ENCODE results near the gene RNF8. TPM values are rescaled to one million over a fixed set of nuclear protein-coding genes. Genes with fewer than 3 reads are reported as not detected.

Gene RNF8
- total RNA-seq, 1 donor from 2014 or later: 22.4 TPM

DNA sequence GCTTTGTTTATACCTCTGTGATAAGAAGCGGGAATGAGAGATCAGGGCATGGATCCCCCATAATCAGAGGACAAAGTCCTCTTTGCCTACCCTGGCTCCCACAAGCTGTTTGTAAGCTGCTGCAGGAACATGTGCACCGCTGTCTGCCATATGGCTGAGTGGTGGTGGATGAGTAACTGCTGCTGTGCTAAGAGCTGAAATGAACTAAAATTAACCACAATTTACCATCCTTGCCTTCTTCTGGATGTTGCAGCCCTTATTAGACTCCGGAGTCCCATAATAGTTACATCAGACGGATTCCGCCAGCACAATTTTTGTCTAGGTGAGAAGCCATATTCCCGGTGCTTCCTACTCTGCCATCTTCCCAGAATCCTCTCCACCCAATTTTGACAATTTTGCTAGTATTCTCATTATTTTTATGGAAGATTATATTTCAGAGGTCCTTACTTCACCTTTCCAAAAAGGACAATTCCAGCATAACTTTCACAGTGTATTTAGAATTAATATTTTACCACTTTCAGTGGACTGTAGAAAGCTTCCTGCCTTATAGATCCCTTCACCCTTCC is 73.2 kb downstream of the RNF8 start:
- Mint-ChIP-seq H3K9me3 (ENCODE audit: unreplicated experiment) (peaks cover 31% of the 10 kb centered on the region), H3K36me3 (ENCODE audit: low read depth, unreplicated experiment) (no peaks in the 10 kb centered on the region), H3K4me1 (ENCODE audit: low read depth, unreplicated experiment) (no peaks in the 10 kb centered on the region), H3K27ac (ENCODE audit: unreplicated experiment) (no peak overlapping the region), H3K27me3 (ENCODE audit: low read depth, unreplicated experiment) (no peaks in the 10 kb centered on the region), H3K4me3 (ENCODE audit: unreplicated experiment) (no peak overlapping the region)
- DNase-seq (ENCODE audit: low read depth): no peak
- Histone ChIP-seq H3K4me1 (ENCODE audit: insufficient read depth, low read length) (no peaks in the 10 kb centered on the region), H3K36me3 (ENCODE audit: insufficient read depth, low read length) (no peaks in the 10 kb centered on the region), H3K79me2 (ENCODE audit: insufficient read depth, low read length) (no peaks in the 10 kb centered on the region), H4K20me1 (ENCODE audit: insufficient read depth, low read length) (no peaks in the 10 kb centered on the region), H3K4me3 (ENCODE audit: insufficient read depth, low read depth, low read length) (no peak overlapping the region), H3K9me3 (ENCODE audit: insufficient read depth, low read depth, low read length) (no peaks in the 10 kb centered on the region), H3K27ac (ENCODE audit: low read depth, low read length) (no peak overlapping the region), H2AFZ (ENCODE audit: low read depth, low read length) (no peak overlapping the region), H3K27me3 (ENCODE audit: insufficient read depth, low read length) (peaks cover 2% of the 10 kb centered on the region), H3K4me2 (ENCODE audit: low read length) (no peak overlapping the region), H3K9ac (ENCODE audit: low read length) (no peak overlapping the region)
- FAIRE-seq: no peak
- TF ChIP-seq EZH2 (IDR thresholded peaks at IDR 0.05; ENCODE audit: insufficient read depth, low read length): no peak
- TF ChIP-seq, protein P1, sequence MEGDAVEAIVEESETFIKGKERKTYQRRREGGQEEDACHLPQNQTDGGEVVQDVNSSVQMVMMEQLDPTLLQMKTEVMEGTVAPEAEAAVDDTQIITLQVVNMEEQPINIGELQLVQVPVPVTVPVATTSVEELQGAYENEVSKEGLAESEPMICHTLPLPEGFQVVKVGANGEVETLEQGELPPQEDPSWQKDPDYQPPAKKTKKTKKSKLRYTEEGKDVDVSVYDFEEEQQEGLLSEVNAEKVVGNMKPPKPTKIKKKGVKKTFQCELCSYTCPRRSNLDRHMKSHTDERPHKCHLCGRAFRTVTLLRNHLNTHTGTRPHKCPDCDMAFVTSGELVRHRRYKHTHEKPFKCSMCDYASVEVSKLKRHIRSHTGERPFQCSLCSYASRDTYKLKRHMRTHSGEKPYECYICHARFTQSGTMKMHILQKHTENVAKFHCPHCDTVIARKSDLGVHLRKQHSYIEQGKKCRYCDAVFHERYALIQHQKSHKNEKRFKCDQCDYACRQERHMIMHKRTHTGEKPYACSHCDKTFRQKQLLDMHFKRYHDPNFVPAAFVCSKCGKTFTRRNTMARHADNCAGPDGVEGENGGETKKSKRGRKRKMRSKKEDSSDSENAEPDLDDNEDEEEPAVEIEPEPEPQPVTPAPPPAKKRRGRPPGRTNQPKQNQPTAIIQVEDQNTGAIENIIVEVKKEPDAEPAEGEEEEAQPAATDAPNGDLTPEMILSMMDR (IDR thresholded peaks at IDR 0.05; ENCODE audit: insufficient read depth, low read depth, low read length): no peak

DNA sequence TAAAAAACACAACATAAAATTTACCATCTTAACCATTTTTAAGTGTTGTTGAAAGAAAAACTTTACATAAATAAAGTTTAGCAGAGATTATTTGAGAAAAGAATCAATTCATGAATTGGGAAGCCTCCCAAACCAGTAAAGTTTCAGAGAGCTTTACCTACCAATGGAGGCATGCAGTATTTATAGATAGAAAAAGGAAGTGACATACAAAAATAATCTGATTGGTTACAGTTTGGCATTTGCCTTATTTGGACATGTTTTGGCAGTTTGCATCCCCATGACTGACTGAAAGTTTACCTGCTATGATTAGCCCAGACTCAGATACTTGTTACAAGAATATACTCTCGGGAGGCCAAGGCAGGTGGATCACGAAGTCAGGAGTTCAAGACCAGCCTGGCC is 75.6 kb downstream of the RNF8 start:
- no peak overlapping the region for H3K27ac Mint-ChIP-seq (ENCODE audit: unreplicated experiment)
- H3K27me3 Mint-ChIP-seq (ENCODE audit: low read depth, unreplicated experiment): no peaks in the 10 kb centered on the region
- Histone ChIP-seq H2AFZ (ENCODE audit: low read depth, low read length) (no peak overlapping the region), H3K4me3 (ENCODE audit: insufficient read depth, low read depth, low read length) (no peak overlapping the region), H3K79me2 (ENCODE audit: insufficient read depth, low read length) (peaks cover 11% of the 10 kb centered on the region), H3K9ac (ENCODE audit: low read length) (no peak overlapping the region), H3K27ac (ENCODE audit: low read depth, low read length) (no peak overlapping the region), H3K9me3 (ENCODE audit: insufficient read depth, low read depth, low read length) (no peaks in the 10 kb centered on the region), H3K27me3 (ENCODE audit: insufficient read depth, low read length) (peaks cover 2% of the 10 kb centered on the region), H4K20me1 (ENCODE audit: insufficient read depth, low read length) (no peaks in the 10 kb centered on the region), H3K4me2 (ENCODE audit: low read length) (no peak overlapping the region), H3K36me3 (ENCODE audit: insufficient read depth, low read length) (no peaks in the 10 kb centered on the region), H3K4me1 (ENCODE audit: insufficient read depth, low read length) (peaks cover 8% of the 10 kb centered on the region)
- no peaks in the 10 kb centered on the region for H3K36me3 Mint-ChIP-seq (ENCODE audit: low read depth, unreplicated experiment)
- peaks cover 28% of the 10 kb centered on the region for H3K9me3 Mint-ChIP-seq (ENCODE audit: unreplicated experiment)
- FAIRE-seq (no peak), DNase-seq (ENCODE audit: low read depth) (no peak)
- H3K4me1 Mint-ChIP-seq (ENCODE audit: low read depth, unreplicated experiment): peaks cover 4% of the 10 kb centered on the region
- no peak overlapping the region for H3K4me3 Mint-ChIP-seq (ENCODE audit: unreplicated experiment)
- no peak for TF ChIP-seq EZH2 (IDR thresholded peaks at IDR 0.05; ENCODE audit: insufficient read depth, low read length)
- TF ChIP-seq, protein P1 (IDR thresholded peaks at IDR 0.05; ENCODE audit: insufficient read depth, low read depth, low read length): no peak

DNA sequence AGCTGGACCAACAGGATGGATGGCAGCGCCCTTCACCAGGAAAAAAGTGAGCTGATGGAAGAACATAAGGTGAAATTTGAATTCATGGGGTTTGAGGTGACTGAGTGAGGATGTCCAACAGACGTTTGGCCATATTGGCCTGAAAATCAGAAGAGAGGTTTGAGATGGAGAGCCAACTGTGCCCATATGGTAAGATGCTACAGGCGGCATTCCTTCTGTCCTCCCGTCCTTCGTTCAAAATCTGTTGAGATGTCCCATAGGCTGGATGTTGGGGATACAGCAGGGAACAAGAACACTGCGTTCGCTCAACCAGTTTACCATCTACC is 78.8 kb downstream of the RNF8 start:
- Mint-ChIP-seq H3K36me3 (ENCODE audit: low read depth, unreplicated experiment) (peaks cover 7% of the 10 kb centered on the region), H3K27me3 (ENCODE audit: low read depth, unreplicated experiment) (no peaks in the 10 kb centered on the region), H3K27ac (ENCODE audit: unreplicated experiment) (peak overlapping the region; percentile 48), H3K4me1 (ENCODE audit: low read depth, unreplicated experiment) (peaks cover 4% of the 10 kb centered on the region), H3K4me3 (ENCODE audit: unreplicated experiment) (peak overlapping the region; percentile 83), H3K9me3 (ENCODE audit: unreplicated experiment) (peaks cover 9% of the 10 kb centered on the region)
- DNase-seq (ENCODE audit: low read depth): no peak
- FAIRE-seq: no peak
- TF ChIP-seq EZH2 (IDR thresholded peaks at IDR 0.05; ENCODE audit: insufficient read depth, low read length): no peak
- TF ChIP-seq, protein P1 (IDR thresholded peaks at IDR 0.05; ENCODE audit: insufficient read depth, low read depth, low read length): no peak
- no peaks in the 10 kb centered on the region for H3K9me3 ChIP-seq (ENCODE audit: insufficient read depth, low read depth, low read length)
- peak overlapping the region; percentile 88 for H3K4me3 ChIP-seq (ENCODE audit: insufficient read depth, low read depth, low read length)
- peaks cover 8% of the 10 kb centered on the region for H3K4me1 ChIP-seq (ENCODE audit: insufficient read depth, low read length)
- peaks cover 5% of the 10 kb centered on the region for H4K20me1 ChIP-seq (ENCODE audit: insufficient read depth, low read length)
- peak overlapping the region; percentile 98 for H3K4me2 ChIP-seq (ENCODE audit: low read length)
- H3K27me3 ChIP-seq (ENCODE audit: insufficient read depth, low read length): peaks cover 2% of the 10 kb centered on the region
- H3K27ac ChIP-seq (ENCODE audit: low read depth, low read length): peak overlapping the region; percentile 68
- H3K79me2 ChIP-seq (ENCODE audit: insufficient read depth, low read length): peaks cover 33% of the 10 kb centered on the region
- peak overlapping the region; percentile 92 for H3K9ac ChIP-seq (ENCODE audit: low read length)
- H3K36me3 ChIP-seq (ENCODE audit: insufficient read depth, low read length): peaks cover 7% of the 10 kb centered on the region
- peak overlapping the region; percentile 97 for H2AFZ ChIP-seq (ENCODE audit: low read depth, low read length)
